GM12878 (cell line): ENCODE results near the gene GMIP. TPM values are rescaled to one million over a fixed set of nuclear protein-coding genes. Genes with fewer than 3 reads are reported as not detected.

Source experiments
- CBX5 ChIP-seq: sonication (generic); IDR thresholded peaks from 2 replicates; pipeline ENCODE4 v1.6.1; 2016; ENCODE audit warnings: low read depth, moderate library complexity, mild to moderate bottlenecking, inconsistent platforms
- CREM ChIP-seq: IDR thresholded peaks from 2 replicates; pipeline ENCODE4 v1.6.1; 2014; ENCODE audit warnings: antibody characterized with exemption, low read depth
- MTA3 ChIP-seq: IDR thresholded peaks from 2 replicates; pipeline ENCODE4 v1.6.1; 2012; ENCODE audit warnings: low read length, inconsistent platforms, borderline replicate concordance
- PML ChIP-seq: IDR thresholded peaks from 2 replicates; pipeline ENCODE4 v1.6.1; 2012; ENCODE audit warnings: low read length, inconsistent platforms
- POLR2AphosphoS2 ChIP-seq: IDR thresholded peaks from 2 replicates; pipeline ENCODE4 v1.6.1; 2011; ENCODE audit warnings: low read depth, mild to moderate bottlenecking, low read length, improper control_type of control experiment, moderate library complexity
- RELA ChIP-seq: fragments of 450-650 bp; IDR thresholded peaks from 2 replicates; pipeline ENCODE4 v1.8.0; 2014; ENCODE audit warnings: borderline replicate concordance; ENCODE audit not compliant: partially characterized antibody
- TAF1 ChIP-seq: IDR thresholded peaks from 2 replicates; pipeline ENCODE4 v1.6.1; 2011; ENCODE audit warnings: mild to moderate bottlenecking, low read depth, low read length, borderline replicate concordance
- YBX1 ChIP-seq: fragments of 450-650 bp; IDR thresholded peaks from 2 replicates; pipeline ENCODE4 v1.6.1; 2016; ENCODE audit warnings: antibody characterized with exemption
- polyA plus RNA-seq, 11 experiments: library from polyadenylated mRNA; depleted of rRNA in 4 of 11; unstranded in 6 of 11; stranded (reverse) in 5 of 11; fragments of >200 nt; fragmentation: Nextera tagmentation in 4 of 11; fragmentation: Illumina TruSeq in 1 of 11; extraction: Ambion mirVana in 4 of 11; extraction: Trizol in 1 of 11; gene quantifications; 1 replicate in 1 of 11; 2 replicates in 10 of 11; pipeline versions ENCODE4 v1.2.1 to v1.2.3, GENCODE V29; 2011 to 2016; ENCODE audit warnings: inconsistent platforms in 2 of 11, missing spikeins in 2 of 11, low read depth in 1 of 11
- total RNA-seq, 4 experiments: library from RNA; depleted of rRNA in 3 of 4; stranded (reverse); fragments of >200 nt in 3 of 4; fragmentation: Illumina TruSeq in 1 of 4; extraction: Trizol in 1 of 4; gene quantifications; 2 replicates each; pipeline versions ENCODE4 v1.2.1 to v1.2.3, GENCODE V29; 2013 to 2021
- TF ChIP-seq, protein P1 (sequence below): fragments of 450-650 bp; conservative IDR thresholded peaks from 2 replicates; pipeline ENCODE4 v1.6.1; 2017; ENCODE audit warnings: mild to moderate bottlenecking, moderate library complexity
- TF ChIP-seq, protein P2 (sequence below): fragments of 450-650 bp; IDR thresholded peaks from 2 replicates; pipeline ENCODE4 v1.6.1; 2016; ENCODE audit warnings: mild to moderate bottlenecking
- TF ChIP-seq, protein P3 (sequence below): fragments of 450-650 bp; IDR thresholded peaks from 2 replicates; pipeline ENCODE4 v1.6.1; 2017; ENCODE audit warnings: low read depth, mild to moderate bottlenecking, moderate library complexity

The GMIP gene
- total and polyA plus RNA-seq, 10 of the 15 experiments (the other 5 are each of a cell fraction or from before 2014, with no cell fraction given), result 1.5 to 63.5 (median 22.3) TPM

DNA sequence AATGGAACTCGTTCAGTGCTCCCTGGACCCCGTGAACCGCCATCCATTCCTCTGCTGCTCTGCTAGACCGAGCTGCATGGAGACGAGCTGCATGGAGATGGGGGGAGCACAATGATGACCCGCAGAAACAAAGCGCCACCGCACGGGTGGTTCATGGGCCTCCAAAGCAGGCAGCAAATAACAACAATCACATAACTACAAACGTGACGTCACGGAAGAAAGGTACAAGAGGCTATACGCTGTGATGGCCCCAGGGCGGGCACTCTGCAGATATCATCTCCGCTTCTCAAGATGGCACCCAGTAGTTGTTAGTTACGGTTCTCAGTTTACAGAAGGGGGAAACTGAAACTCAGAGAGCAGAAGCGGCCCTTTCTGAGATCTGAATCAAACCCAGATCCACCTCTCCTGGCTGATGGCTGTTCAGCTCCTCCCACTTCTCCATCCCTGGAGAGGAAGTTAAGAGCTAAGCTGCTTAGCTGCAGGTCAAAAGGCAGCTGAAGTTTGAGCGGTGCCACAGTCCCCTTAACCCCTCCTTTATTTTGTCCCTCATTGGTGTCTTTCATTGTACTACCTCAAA is 18.3 kb upstream of the GMIP start (continued):
- TF ChIP-seq, protein P1, sequence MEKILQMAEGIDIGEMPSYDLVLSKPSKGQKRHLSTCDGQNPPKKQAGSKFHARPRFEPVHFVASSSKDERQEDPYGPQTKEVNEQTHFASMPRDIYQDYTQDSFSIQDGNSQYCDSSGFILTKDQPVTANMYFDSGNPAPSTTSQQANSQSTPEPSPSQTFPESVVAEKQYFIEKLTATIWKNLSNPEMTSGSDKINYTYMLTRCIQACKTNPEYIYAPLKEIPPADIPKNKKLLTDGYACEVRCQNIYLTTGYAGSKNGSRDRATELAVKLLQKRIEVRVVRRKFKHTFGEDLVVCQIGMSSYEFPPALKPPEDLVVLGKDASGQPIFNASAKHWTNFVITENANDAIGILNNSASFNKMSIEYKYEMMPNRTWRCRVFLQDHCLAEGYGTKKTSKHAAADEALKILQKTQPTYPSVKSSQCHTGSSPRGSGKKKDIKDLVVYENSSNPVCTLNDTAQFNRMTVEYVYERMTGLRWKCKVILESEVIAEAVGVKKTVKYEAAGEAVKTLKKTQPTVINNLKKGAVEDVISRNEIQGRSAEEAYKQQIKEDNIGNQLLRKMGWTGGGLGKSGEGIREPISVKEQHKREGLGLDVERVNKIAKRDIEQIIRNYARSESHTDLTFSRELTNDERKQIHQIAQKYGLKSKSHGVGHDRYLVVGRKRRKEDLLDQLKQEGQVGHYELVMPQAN, result 0 out of 2 replicates have a peak, but pooled peaks have one; percentile 49
- no peak for TF ChIP-seq CBX5
- TF ChIP-seq POLR2AphosphoS2, result 0 out of 2 replicates have a peak, but pooled peaks have one; percentile 18
- TF ChIP-seq RELA, result peak; percentile 20
- TF ChIP-seq CREM, result peak; percentile 84
- TF ChIP-seq PML, result peak; percentile 46; the same call in 1 of the 2 replicates
- no peak for TF ChIP-seq YBX1
- TF ChIP-seq, protein P2, sequence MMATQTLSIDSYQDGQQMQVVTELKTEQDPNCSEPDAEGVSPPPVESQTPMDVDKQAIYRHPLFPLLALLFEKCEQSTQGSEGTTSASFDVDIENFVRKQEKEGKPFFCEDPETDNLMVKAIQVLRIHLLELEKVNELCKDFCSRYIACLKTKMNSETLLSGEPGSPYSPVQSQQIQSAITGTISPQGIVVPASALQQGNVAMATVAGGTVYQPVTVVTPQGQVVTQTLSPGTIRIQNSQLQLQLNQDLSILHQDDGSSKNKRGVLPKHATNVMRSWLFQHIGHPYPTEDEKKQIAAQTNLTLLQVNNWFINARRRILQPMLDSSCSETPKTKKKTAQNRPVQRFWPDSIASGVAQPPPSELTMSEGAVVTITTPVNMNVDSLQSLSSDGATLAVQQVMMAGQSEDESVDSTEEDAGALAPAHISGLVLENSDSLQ, result peak; percentile 51; the same call in 1 of the 2 replicates
- peak; percentile 16; the same call in 1 of the 2 replicates for TF ChIP-seq MTA3
- TF ChIP-seq TAF1, result peak; percentile 67
- TF ChIP-seq, protein P3, sequence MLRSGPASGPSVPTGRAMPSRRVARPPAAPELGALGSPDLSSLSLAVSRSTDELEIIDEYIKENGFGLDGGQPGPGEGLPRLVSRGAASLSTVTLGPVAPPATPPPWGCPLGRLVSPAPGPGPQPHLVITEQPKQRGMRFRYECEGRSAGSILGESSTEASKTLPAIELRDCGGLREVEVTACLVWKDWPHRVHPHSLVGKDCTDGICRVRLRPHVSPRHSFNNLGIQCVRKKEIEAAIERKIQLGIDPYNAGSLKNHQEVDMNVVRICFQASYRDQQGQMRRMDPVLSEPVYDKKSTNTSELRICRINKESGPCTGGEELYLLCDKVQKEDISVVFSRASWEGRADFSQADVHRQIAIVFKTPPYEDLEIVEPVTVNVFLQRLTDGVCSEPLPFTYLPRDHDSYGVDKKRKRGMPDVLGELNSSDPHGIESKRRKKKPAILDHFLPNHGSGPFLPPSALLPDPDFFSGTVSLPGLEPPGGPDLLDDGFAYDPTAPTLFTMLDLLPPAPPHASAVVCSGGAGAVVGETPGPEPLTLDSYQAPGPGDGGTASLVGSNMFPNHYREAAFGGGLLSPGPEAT, result peak; percentile 72; the same call in 1 of the 2 replicates
- TF ChIP-seq, all 136 proteins: peak for 43
